ENCODE data around the gene REPIN1.

The REPIN1 gene

GRCh38 chr7:150361402-150361801 lies 7.2 kb upstream of the REPIN1 start:
- DNase-seq = no peak

- no peak for DNase-seq
Measured at GRCh38 chr7:150361807-150362621, 6.6 kb upstream of the REPIN1 start.

DNA sequence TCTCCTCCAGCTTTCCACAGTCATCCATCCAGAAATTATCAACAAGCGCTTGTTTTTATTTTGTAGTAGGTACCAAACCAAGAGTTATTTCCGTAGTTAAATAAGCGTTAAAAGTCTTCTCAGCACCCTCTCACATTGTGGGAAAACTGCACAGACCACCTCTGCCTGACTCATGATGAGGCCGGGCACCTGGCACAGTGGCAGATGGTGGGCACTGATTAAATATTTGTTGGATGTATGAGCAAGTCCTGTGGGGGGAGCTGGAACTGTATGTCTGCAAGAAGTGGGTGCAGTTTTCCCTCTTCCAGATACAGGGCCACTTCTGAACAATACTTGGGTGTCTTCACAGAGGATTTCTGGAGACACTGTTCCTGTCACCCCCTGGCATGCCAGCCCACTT lies 5.3 kb upstream of the REPIN1 start:
- DNase-seq = no peak

DNA sequence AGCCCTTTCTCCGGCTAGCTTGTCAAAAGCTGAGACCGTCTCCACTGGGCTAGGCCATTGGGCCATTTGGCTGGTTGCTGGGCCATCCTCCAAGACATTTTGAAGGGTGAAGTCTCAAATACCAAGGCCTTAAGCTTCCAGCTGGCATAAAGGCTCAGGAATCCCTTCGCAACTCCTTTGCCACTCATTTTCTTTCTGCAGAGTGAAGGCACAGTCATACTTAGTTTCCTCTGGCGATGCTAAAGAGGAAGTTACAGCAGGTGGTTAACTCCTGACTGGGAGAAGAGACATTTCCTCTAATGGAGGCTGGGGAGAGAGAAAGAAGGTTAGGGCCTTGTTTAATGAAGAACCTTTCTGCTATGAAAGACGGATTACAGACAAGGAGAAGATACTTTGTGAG lies 4.8 kb upstream of the REPIN1 start:
- no peak for DNase-seq

- no peak for DNase-seq
Measured at GRCh38 chr7:150365194-150365593, 3.4 kb upstream of the REPIN1 start.

GRCh38 chr7:150365673-150366398 lies 2.8 kb upstream of the REPIN1 start:
- DNase-seq = no peak

DNA sequence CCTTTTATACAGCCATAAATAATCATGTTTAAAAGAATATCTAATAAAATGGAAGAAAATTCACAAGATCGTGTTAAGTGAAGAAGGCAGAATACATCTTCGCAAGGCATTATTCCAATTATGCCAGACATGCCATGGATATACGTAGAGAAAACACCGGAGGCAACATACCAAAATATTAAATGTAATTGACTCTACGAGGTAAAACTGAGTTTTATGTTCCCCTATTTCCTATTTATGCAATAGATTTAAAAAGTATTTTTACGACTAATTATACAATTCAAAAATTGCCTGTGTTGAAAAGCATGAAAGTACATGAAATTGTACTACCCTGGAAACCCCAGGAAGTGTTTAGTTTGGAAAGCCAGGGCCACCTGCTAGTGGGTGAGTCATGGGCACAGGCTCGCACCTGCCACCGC lies 936 bp upstream of the REPIN1 start:
- peak in 1 of 2 experiments; percentile 73 for DNase-seq

GRCh38 chr7:150368884-150369747 lies 494 bp downstream of the REPIN1 start:
- DNase-seq = no peak

DNA sequence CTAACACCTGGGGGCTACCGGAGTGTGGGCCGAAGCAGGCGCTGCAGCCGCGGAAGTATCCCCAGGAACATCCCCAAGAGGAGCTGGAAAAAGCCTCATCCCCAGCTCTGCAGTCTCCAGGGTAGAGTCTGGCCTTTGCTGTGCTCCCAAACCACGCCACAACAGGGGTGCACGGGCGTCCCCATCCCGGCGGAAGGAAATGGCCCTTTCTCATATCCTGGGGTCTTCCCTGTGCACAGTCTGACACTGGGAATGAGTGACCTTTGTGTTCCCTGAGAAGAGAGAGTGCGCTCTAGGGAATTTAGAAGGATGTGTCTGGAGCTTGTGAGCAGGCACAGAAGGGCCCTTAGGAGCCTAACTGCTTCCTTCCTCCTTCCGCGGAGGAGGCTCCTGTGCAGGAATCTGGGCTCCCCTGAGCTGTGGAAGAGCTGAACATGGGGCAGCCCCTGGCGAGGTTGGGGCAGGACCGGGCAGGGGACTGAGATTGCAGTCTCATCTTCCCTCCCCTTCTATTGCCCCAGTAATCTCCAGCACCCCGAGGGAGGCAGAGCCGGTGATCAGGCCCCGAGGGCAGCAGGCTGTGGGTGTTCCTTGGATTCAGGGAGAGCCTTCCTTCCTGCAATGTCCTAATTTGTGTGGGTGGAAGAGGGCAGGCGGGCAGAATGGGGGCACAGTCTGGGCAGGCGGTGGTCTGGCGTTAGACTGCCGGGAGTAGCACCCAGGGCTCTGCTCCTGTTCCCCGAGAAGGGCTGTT lies 1.3 kb downstream of the REPIN1 start:
- no peak for DNase-seq

- DNase-seq = no peak
Measured at GRCh38 chr7:150370612-150371071, 2.0 kb downstream of the REPIN1 start.

DNA sequence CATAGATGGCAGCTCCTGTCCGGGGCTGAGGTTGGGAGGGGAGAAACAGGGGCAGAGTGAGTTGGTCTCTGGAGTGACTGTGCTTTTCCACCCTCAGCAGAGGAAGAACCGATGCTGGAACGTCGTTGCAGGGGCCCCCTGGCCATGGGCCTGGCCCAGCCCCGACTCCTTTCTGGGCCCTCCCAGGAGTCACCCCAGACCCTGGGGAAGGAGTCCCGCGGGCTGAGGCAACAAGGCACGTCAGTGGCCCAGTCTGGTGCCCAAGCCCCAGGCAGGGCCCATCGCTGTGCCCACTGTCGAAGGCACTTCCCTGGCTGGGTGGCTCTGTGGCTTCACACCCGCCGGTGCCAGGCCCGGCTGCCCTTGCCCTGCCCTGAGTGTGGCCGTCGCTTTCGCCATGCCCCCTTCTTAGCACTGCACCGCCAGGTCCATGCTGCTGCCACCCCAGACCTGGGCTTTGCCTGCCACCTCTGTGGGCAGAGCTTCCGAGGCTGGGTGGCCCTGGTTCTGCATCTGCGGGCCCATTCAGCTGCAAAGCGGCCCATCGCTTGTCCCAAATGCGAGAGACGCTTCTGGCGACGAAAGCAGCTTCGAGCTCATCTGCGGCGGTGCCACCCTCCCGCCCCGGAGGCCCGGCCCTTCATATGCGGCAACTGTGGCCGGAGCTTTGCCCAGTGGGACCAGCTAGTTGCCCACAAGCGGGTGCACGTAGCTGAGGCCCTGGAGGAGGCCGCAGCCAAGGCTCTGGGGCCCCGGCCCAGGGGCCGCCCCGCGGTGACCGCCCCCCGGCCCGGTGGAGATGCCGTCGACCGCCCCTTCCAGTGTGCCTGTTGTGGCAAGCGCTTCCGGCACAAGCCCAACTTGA lies 2.7 kb downstream of the REPIN1 start:
- DNase-seq = no peak

- DNase-seq = no peak
Measured at GRCh38 chr7:150371996-150372270, 3.3 kb downstream of the REPIN1 start.

DNA sequence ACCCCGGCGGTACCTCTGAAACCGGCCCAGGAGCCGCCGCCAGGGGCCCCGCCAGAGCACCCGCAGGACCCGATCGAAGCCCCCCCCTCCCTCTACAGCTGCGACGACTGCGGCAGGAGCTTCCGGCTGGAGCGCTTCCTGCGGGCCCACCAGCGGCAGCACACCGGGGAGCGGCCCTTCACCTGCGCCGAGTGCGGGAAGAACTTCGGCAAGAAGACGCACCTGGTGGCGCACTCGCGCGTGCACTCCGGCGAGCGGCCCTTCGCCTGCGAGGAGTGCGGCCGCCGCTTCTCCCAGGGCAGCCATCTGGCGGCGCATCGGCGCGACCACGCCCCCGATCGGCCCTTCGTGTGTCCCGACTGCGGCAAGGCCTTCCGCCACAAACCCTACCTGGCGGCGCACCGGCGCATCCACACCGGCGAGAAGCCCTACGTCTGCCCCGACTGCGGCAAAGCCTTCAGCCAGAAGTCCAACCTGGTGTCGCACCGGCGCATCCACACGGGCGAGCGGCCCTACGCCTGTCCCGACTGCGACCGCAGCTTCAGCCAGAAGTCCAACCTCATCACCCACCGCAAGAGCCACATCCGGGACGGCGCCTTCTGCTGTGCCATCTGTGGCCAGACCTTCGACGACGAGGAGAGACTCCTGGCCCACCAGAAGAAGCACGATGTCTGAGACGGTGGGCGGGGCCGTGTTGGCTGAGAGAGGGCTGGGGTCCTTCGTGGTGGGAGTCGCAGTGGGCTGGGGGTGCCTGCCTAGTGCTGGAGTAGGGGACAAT lies 3.8 kb downstream of the REPIN1 start:
- no peak for DNase-seq

GRCh38 chr7:150373049-150373801 lies 4.6 kb downstream of the REPIN1 start:
- no peak for DNase-seq

DNA sequence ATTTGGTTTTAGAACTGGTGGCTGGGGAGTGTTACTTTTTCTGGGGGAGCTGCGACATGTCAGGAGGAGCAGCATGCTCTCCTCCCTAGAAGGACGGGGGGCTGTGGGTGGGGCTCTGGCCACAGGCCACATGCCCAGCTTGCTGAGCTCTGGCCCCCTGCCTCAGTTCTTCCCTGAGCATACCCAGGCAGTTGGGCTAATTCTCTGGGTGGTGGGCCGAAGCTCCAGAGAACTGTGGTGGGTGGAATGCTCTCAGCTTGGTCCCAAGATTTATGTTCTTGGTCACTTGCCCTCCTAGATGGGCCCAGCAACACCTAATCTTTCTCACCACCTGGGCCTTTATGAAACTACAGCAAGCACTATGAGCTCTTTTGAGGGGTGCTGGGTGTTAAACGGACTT lies 5.4 kb downstream of the REPIN1 start:
- DNase-seq = no peak

DNA sequence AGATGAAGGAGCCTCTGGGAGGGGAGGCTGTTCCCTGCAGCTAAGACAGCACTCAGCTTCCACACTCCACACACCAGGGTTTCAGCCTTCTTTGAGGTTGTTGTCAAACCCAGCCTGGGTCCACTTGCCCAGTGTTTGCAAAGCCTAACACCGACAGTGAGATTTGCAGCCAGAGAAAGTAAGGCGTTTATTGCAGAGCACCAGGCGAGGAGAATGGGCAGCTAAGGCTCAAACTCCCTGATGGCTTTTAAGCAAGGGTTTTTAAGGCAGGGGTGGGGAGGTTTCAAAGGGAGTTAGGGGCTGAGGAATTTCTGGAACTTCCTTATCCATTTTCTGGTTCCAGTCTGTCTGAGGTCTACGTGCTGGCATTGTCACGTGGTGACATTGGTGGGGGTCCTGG lies 5.8 kb downstream of the REPIN1 start:
- DNase-seq = no peak

- no peak for DNase-seq
Measured at GRCh38 chr7:150375662-150376521, 7.3 kb downstream of the REPIN1 start.

DNA sequence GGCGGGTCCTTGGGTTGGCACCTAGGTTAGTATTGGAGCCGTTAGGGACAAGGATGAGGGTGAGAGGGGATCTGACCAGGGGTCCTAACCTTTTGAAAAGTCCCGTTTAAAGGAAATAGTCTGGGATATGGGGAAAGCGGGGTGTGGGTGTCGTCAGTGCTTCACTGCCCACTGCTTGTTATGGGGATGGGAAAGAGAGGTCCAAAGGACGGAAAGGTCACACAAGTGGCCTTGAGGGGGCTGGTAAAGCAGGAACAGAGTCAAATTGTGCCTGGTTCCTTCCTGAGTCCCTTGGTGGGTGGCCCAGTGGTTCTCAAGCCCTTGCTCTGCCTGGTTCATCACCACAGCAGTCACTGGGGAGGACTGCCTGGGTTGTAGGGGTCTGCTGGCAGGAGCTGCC lies 7.9 kb downstream of the REPIN1 start:
- DNase-seq = no peak

- no peak for DNase-seq
Measured at GRCh38 chr7:150377196-150377595, 8.6 kb downstream of the REPIN1 start.

Measured in NCI-H1930 (cell line).